Spleen (tissue), 7 donors: Measurements from ENCODE around the gene PDE6G.

Source experiments
- CTCF ChIP-seq, 11 experiments: fragments of 200-600 bp in 7 of 11; fragments of 450-650 bp in 4 of 11; sonication (generic) in 4 of 11; IDR thresholded peaks in 8 of 11; conservative IDR thresholded peaks in 3 of 11; 1 replicate in 7 of 11; 2 replicates in 4 of 11; pipeline versions ENCODE4 v1.4.0 to v1.8.0; 2016 to 2021; ENCODE audit warnings: antibody characterized with exemption in 11 of 11, inconsistent platforms in 4 of 11, mild to moderate bottlenecking in 1 of 11
- POLR2A ChIP-seq, 3 donors: fragments of 450-650 bp; IDR thresholded peaks; one replicate each; pipeline ENCODE4 v1.5.1; 2017; ENCODE audit warnings: antibody characterized with exemption in 3 of 3, mild to moderate bottlenecking in 1 of 3
- POLR2AphosphoS5 ChIP-seq, 3 donors: sonication (generic); formaldehyde crosslinking; IDR thresholded peaks; one replicate each; pipeline ENCODE4 v1.5.1; 2017; ENCODE audit warnings: antibody characterized with exemption in 3 of 3
- donor health status: DM: no; HTN: no; CAD: no; lungs with moderate emphysema.
- donor health status: DM: no; HTN: no; CAD: no.
- donor health status: DM: no; HTN: no; CAD: no.

GRCh38 chr17:81688616-81689015 is 32.3 kb upstream of the PDE6G start:
- TF ChIP-seq CTCF (IDR thresholded peaks at IDR 0.05 in 8 of 11, conservative IDR thresholded peaks at IDR 0.05 in 3 of 11) (no peak), POLR2AphosphoS5 (IDR thresholded peaks at IDR 0.05) (peak in 1 of 3 donors; percentile 19), POLR2A (IDR thresholded peaks at IDR 0.05) (no peak)
